GM12878 (cell line): Measurements from ENCODE around the gene WNT3A.

ENCODE experiments used
- POLR2A ChIP-seq: IDR thresholded peaks from 2 replicates; pipeline ENCODE4 v1.6.1; 2011; ENCODE audit warnings: low read depth, mild to moderate bottlenecking, low read length
- SIN3A ChIP-seq: IDR thresholded peaks from 2 replicates; pipeline ENCODE4 v1.6.1; 2012; ENCODE audit warnings: low read depth, low read length, improper control_type of control experiment

- TF ChIP-seq POLR2A (no peak), SIN3A (no peak)
These were observed 92.5 kb downstream of the WNT3A start for GRCh38 chr1:228099331-228099732.
